OCI-LY1 (cell line): Measurements from ENCODE around the gene FBXL22.
"Not testable (repeated sequence)": the region's sequence is repeated elsewhere in the genome, so short reads cannot be mapped to it uniquely, and the experiment has no call there.

Source experiments
- H2AFZ ChIP-seq: fragments of 200-600 bp; sonication (generic), shearing (Covaris generic); 2 replicates; pipeline ENCODE4 v1.6.0; 2014; ENCODE audit warnings: antibody characterized with exemption, mild to moderate bottlenecking, low read length
- H3F3A ChIP-seq: fragments of 200-600 bp; sonication (generic), shearing (Covaris generic); 2 replicates; pipeline ENCODE4 v1.6.0; 2014; ENCODE audit warnings: mild to moderate bottlenecking, antibody characterized with exemption, low read length, moderate library complexity; ENCODE audit not compliant: insufficient read depth
- H3K27ac ChIP-seq: fragments of 200-600 bp; sonication (generic); 2 replicates; pipeline ENCODE4 v1.5.1; 2014; ENCODE audit warnings: low read length, mixed run types, mild to moderate bottlenecking, low read depth; ENCODE audit not compliant: poor library complexity, severe bottlenecking
- H3K27me3 ChIP-seq: fragments of 200-600 bp; sonication (generic); 2 replicates; pipeline ENCODE4 v1.6.0; 2014; ENCODE audit warnings: antibody characterized with exemption, mild to moderate bottlenecking, low read length, moderate library complexity; ENCODE audit not compliant: insufficient read depth
- H3K36me3 ChIP-seq: fragments of 200-600 bp; sonication (generic); 2 replicates; pipeline ENCODE4 v1.6.1; 2014; ENCODE audit warnings: mild to moderate bottlenecking, antibody characterized with exemption, low read length, moderate library complexity, mixed read lengths; ENCODE audit not compliant: insufficient read depth
- H3K4me1 ChIP-seq: fragments of 200-600 bp; sonication (generic); 2 replicates; pipeline ENCODE4 v1.5.1; 2014; ENCODE audit warnings: mild to moderate bottlenecking, low read length, moderate library complexity; ENCODE audit not compliant: insufficient read depth, severe bottlenecking
- H3K4me2 ChIP-seq: fragments of 200-600 bp; sonication (generic), shearing (Covaris generic); 2 replicates; pipeline ENCODE4 v1.6.1; 2014; ENCODE audit warnings: low read length
- H3K4me3 ChIP-seq: fragments of 200-600 bp; sonication (generic); 2 replicates; pipeline ENCODE4 v1.5.1; 2014; ENCODE audit warnings: low read length, low read depth, mild to moderate bottlenecking, mixed read lengths; ENCODE audit not compliant: poor library complexity, severe bottlenecking
- H3K79me2 ChIP-seq: fragments of 200-600 bp; shearing (Covaris generic); 2 replicates; pipeline ENCODE4 v1.6.1; 2016; ENCODE audit warnings: mixed run types, low read length, mixed read lengths; ENCODE audit not compliant: insufficient read depth
- H3K9ac ChIP-seq: fragments of 200-600 bp; sonication (generic), shearing (Covaris generic); 2 replicates; pipeline ENCODE4 v1.6.1; 2014; ENCODE audit warnings: mild to moderate bottlenecking, low read length, mixed read lengths
- H3K9me2 ChIP-seq: fragments of 200-600 bp; sonication (generic), shearing (Covaris generic); 2 replicates; pipeline ENCODE4 v1.6.1; 2014; ENCODE audit warnings: low read depth, mild to moderate bottlenecking, low read length, mixed read lengths
- H3K9me3 ChIP-seq: fragments of 200-600 bp; shearing (Covaris generic); 2 replicates; pipeline ENCODE4 v1.6.1; 2014; ENCODE audit warnings: low read length, mixed read lengths
- H4K20me1 ChIP-seq: fragments of 200-600 bp; sonication (generic), shearing (Covaris generic); 2 replicates; pipeline ENCODE4 v1.6.0; 2016; ENCODE audit warnings: mild to moderate bottlenecking, low read length; ENCODE audit not compliant: insufficient read depth
- EZH2 ChIP-seq: fragments of 200-600 bp; sonication (generic), shearing (Covaris generic); IDR thresholded peaks from 2 replicates; pipeline ENCODE4 v1.8.0; 2017; ENCODE audit warnings: borderline replicate concordance, mixed run types, mild to moderate bottlenecking, antibody characterized with exemption, low read length, moderate library complexity, mixed read lengths
- TF ChIP-seq, protein P1 (sequence below): fragments of 200-600 bp; sonication (generic), shearing (Covaris generic); IDR thresholded peaks from 2 replicates; pipeline ENCODE4 v1.5.1; 2017; ENCODE audit warnings: mild to moderate bottlenecking, antibody characterized with exemption, low read length, moderate library complexity, mixed read lengths

FBXL22 gene

GRCh38 chr15:63612300-63612699 lies 15.1 kb downstream of the FBXL22 start:
- H2AFZ ChIP-seq, result no peak overlapping the region
- H3K9me3 ChIP-seq, result no peaks in the 10 kb centered on the region
- H3K4me3 ChIP-seq, result no peak overlapping the region
- H4K20me1 ChIP-seq, result no peaks in the 10 kb centered on the region
- H3K9ac ChIP-seq, result no peak overlapping the region
- H3K27ac ChIP-seq, result no peak overlapping the region
- H3K4me1 ChIP-seq, result peaks cover 16% of the 10 kb centered on the region
- peaks cover 58% of the 10 kb centered on the region for H3K36me3 ChIP-seq
- no peaks in the 10 kb centered on the region for H3K27me3 ChIP-seq
- no peaks in the 10 kb centered on the region for H3K79me2 ChIP-seq
- no peak overlapping the region for H3K4me2 ChIP-seq
- H3F3A ChIP-seq, result no peaks in the 10 kb centered on the region
- no peaks in the 10 kb centered on the region for H3K9me2 ChIP-seq
- TF ChIP-seq EZH2, result no peak
- TF ChIP-seq, protein P1, sequence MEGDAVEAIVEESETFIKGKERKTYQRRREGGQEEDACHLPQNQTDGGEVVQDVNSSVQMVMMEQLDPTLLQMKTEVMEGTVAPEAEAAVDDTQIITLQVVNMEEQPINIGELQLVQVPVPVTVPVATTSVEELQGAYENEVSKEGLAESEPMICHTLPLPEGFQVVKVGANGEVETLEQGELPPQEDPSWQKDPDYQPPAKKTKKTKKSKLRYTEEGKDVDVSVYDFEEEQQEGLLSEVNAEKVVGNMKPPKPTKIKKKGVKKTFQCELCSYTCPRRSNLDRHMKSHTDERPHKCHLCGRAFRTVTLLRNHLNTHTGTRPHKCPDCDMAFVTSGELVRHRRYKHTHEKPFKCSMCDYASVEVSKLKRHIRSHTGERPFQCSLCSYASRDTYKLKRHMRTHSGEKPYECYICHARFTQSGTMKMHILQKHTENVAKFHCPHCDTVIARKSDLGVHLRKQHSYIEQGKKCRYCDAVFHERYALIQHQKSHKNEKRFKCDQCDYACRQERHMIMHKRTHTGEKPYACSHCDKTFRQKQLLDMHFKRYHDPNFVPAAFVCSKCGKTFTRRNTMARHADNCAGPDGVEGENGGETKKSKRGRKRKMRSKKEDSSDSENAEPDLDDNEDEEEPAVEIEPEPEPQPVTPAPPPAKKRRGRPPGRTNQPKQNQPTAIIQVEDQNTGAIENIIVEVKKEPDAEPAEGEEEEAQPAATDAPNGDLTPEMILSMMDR, result no peak

DNA sequence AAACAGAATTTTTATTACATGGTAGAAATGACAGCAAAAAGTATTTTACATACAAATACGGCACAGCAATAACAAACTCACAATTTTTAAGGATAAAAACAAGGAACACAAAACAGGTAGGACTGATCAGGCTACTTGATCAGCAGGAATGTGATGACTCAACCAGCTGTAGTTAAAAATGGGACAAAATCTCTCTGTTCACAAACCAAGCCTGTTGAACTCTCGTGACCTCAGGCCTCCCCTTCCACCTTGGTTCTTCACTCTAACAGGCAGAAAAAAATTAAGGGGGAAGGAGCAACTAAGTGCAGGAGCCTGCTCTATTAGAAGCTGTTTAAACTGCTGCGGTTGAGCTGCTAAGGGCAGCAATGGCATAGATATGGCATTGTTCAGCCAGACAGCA lies 18.7 kb downstream of the FBXL22 start:
- Histone ChIP-seq H3K4me1 (peaks cover 4% of the 10 kb centered on the region), H4K20me1 (no peaks in the 10 kb centered on the region), H3K4me3 (no peak overlapping the region), H3K9me3 (no peaks in the 10 kb centered on the region), H2AFZ (no peak overlapping the region), H3K79me2 (no peaks in the 10 kb centered on the region), H3F3A (no peaks in the 10 kb centered on the region), H3K9ac (no peak overlapping the region), H3K27ac (no peak overlapping the region), H3K36me3 (peaks cover 34% of the 10 kb centered on the region), H3K4me2 (no peak overlapping the region), H3K27me3 (no peaks in the 10 kb centered on the region), H3K9me2 (no peaks in the 10 kb centered on the region)
- TF ChIP-seq, protein P1, result no peak

- H3K79me2 ChIP-seq, H3K9me3 ChIP-seq, H3K4me2 ChIP-seq, H3K4me3 ChIP-seq, H3K4me1 ChIP-seq, H3K9ac ChIP-seq, H2AFZ ChIP-seq, H3F3A ChIP-seq, H4K20me1 ChIP-seq, H3K27me3 ChIP-seq, H3K9me2 ChIP-seq, H3K27ac ChIP-seq: not testable (repeated sequence)
- H3K36me3 ChIP-seq, result peaks cover 34% of the 10 kb centered on the region
Observed at GRCh38 chr15:63617147-63617546, 20.0 kb downstream of the FBXL22 start.

DNA sequence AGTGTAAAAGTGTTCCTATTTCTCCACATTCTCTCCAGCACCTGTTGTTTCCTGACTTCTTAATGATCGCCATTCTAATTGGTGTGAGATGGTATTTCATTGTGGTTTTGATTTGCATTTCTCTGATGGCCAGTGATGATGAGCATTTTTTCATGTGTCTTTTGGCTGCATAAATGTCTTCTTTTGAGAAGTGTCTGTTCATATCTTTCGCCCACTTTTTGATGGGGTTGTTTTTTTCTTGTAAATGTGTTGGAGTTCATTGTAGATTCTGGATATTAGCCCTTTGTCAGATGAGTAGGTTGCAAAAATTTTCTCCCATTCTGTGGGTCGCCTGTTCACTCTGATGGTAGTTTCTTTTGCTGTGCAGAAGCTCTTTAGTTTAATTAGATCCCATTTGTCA lies 20.4 kb downstream of the FBXL22 start:
- H3K9me2 ChIP-seq, H3K4me2 ChIP-seq, H3K27ac ChIP-seq, H3K4me3 ChIP-seq, H2AFZ ChIP-seq, H4K20me1 ChIP-seq, H3K27me3 ChIP-seq, H3K4me1 ChIP-seq, H3K9me3 ChIP-seq, H3F3A ChIP-seq, H3K9ac ChIP-seq, H3K79me2 ChIP-seq: not testable (repeated sequence)
- peaks cover 35% of the 10 kb centered on the region for H3K36me3 ChIP-seq

DNA sequence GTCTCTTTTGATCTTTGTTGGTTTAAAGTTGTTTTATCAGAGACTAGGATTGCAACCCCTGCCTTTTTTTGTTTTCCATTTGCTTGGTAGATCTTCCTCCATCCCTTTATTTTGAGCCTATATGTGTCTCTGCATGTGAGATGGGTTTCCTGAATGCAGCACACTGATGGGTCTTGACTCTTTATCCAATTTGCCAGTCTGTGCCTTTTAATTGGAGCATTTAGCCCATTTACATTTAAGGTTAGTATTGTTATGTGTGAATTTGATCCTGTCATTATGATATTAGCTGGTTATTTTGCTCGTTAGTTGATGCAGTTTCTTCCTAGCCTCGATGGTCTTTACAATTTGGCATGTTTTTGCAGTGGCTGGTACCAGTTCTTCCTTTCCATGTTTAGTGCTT lies 23.6 kb downstream of the FBXL22 start:
- not testable (repeated sequence) for H3K27ac ChIP-seq, H3K9me2 ChIP-seq, H3K27me3 ChIP-seq, H3K4me2 ChIP-seq, H3K4me3 ChIP-seq, H3K9me3 ChIP-seq, H3K79me2 ChIP-seq, H4K20me1 ChIP-seq, H3K4me1 ChIP-seq, H2AFZ ChIP-seq, H3K9ac ChIP-seq, H3F3A ChIP-seq
- H3K36me3 ChIP-seq, result peaks cover 46% of the 10 kb centered on the region
